Measurements from ENCODE around the gene HDDC2.

DNA sequence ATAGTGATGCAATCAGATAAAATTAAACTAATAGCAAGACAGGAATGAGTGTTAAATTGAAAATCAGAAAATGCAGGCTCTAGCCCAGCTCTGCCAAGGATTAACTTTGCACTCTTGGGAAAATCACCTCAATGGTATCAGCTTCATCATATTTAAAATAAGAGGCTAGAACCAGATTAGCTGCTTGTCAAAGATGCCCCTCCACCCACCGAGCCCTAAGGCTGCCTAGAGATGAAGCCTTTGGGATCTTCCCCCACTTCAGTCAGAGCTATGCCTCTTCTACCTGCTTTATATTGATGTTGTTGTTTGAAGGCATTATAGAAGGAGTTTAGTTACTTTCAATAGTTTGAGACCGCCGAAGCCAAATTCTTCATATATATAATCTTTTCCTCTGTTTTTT, 47.4 kb downstream of the HDDC2 start:
- TF ChIP-seq CTCF (IDR thresholded peaks at IDR 0.05) (no peak), POLR2A (IDR thresholded peaks at IDR 0.05) (no peak)

Data from body of pancreas (tissue), 4 donors.